Activated CD8-positive, alpha-beta memory T cell treated with anti-CD3 and anti-CD28 coated beads for 1 hour (primary cell): Measurements from ENCODE around the gene GTPBP4.
"Not testable (repeated sequence)": the region's sequence is repeated elsewhere in the genome, so short reads cannot be mapped to it uniquely, and the experiment has no call there.

Source experiments
- DNase-seq, 2 donors: peaks; one replicate each; pipeline ENCODE4 v3.0.0-alpha.2; 2020; ENCODE audit warnings: low read depth in 1 of 2; ENCODE audit errors: extremely low read depth in 1 of 2

The GTPBP4 gene

GRCh38 chr10:988667-989545, 672 bp downstream of the GTPBP4 start:
- peak in 1 of 2 donors; percentile 8 for DNase-seq

- no peak for DNase-seq
Measured at GRCh38 chr10:990808-991207, 2.6 kb downstream of the GTPBP4 start.

- DNase-seq, result no peak
Measured at GRCh38 chr10:992467-992866, 4.2 kb downstream of the GTPBP4 start.

- DNase-seq, result no peak
Measured at GRCh38 chr10:992871-993270, 4.6 kb downstream of the GTPBP4 start.

GRCh38 chr10:994836-995558, 6.8 kb downstream of the GTPBP4 start:
- DNase-seq, result no peak

- no peak for DNase-seq
Measured at GRCh38 chr10:995559-995926, 7.3 kb downstream of the GTPBP4 start.

- DNase-seq, result no peak
Measured at GRCh38 chr10:996031-996430, 7.8 kb downstream of the GTPBP4 start.

- DNase-seq, result no peak
Measured at GRCh38 chr10:997266-998022, 9.2 kb downstream of the GTPBP4 start.

GRCh38 chr10:1002425-1003006, 14.3 kb downstream of the GTPBP4 start:
- DNase-seq, result no peak

GRCh38 chr10:1003884-1004670, 15.8 kb downstream of the GTPBP4 start:
- no peak for DNase-seq

- no peak for DNase-seq
Measured at GRCh38 chr10:1006573-1006972, 18.3 kb downstream of the GTPBP4 start.

GRCh38 chr10:1007583-1007982, 19.3 kb downstream of the GTPBP4 start:
- no peak for DNase-seq

- no peak for DNase-seq
Measured at GRCh38 chr10:1009071-1009494, 20.8 kb downstream of the GTPBP4 start.

GRCh38 chr10:1009947-1010346, 21.7 kb downstream of the GTPBP4 start:
- not testable (repeated sequence) for DNase-seq

- DNase-seq, result no peak
Measured at GRCh38 chr10:1010703-1011102, 22.5 kb downstream of the GTPBP4 start.

- no peak for DNase-seq
Measured at GRCh38 chr10:1011696-1012095, 23.5 kb downstream of the GTPBP4 start.

- no peak for DNase-seq
Measured at GRCh38 chr10:1015688-1016087, 27.5 kb downstream of the GTPBP4 start.

- DNase-seq, result no peak
Measured at GRCh38 chr10:1019362-1019761, 31.1 kb downstream of the GTPBP4 start.

GRCh38 chr10:1020460-1020859, 32.2 kb downstream of the GTPBP4 start:
- no peak for DNase-seq

- DNase-seq, result no peak
Measured at GRCh38 chr10:1020958-1021357, 32.7 kb downstream of the GTPBP4 start.
